GM12864 (cell line): ENCODE results near the gene RDX.

ENCODE experiments used
- DNase-seq: peaks from one replicate; pipeline ENCODE4 v3.0.0-alpha.2; 2011; ENCODE audit warnings: low read depth
- H3K4me3 ChIP-seq: 2 replicates; pipeline ENCODE4 v1.5.1; 2011; ENCODE audit warnings: mild to moderate bottlenecking, low read depth, low read length, control low read depth
- TF ChIP-seq, protein P1 (sequence below): IDR thresholded peaks from 2 replicates; pipeline ENCODE4 v1.5.1; 2011; ENCODE audit warnings: low read depth, mild to moderate bottlenecking, moderate library complexity, low read length, control low read depth, inconsistent platforms; ENCODE audit errors: missing control alignments

RDX gene

DNA sequence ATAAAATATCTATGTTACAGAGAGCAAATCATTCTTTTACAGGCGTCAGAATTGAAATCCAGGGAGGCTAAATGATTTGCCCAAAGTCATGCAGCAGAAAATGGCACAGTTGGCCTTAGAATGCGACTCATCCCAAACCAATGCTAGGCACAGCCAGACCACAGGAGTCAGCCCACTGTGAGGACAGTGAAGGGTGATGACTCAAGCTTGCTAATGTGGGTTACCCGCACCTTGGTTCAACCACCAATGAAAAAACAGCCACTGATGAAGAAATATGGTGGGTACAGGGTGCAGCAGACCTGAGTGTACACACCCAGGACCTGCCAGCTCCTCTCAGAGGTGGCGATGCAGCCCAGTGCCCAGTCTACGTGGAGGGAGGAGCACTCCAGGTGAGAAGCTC, 113.5 kb downstream of the RDX start:
- TF ChIP-seq, protein P1, sequence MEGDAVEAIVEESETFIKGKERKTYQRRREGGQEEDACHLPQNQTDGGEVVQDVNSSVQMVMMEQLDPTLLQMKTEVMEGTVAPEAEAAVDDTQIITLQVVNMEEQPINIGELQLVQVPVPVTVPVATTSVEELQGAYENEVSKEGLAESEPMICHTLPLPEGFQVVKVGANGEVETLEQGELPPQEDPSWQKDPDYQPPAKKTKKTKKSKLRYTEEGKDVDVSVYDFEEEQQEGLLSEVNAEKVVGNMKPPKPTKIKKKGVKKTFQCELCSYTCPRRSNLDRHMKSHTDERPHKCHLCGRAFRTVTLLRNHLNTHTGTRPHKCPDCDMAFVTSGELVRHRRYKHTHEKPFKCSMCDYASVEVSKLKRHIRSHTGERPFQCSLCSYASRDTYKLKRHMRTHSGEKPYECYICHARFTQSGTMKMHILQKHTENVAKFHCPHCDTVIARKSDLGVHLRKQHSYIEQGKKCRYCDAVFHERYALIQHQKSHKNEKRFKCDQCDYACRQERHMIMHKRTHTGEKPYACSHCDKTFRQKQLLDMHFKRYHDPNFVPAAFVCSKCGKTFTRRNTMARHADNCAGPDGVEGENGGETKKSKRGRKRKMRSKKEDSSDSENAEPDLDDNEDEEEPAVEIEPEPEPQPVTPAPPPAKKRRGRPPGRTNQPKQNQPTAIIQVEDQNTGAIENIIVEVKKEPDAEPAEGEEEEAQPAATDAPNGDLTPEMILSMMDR, result no peak
- no peak overlapping the region for H3K4me3 ChIP-seq
- DNase-seq, result no peak

DNA sequence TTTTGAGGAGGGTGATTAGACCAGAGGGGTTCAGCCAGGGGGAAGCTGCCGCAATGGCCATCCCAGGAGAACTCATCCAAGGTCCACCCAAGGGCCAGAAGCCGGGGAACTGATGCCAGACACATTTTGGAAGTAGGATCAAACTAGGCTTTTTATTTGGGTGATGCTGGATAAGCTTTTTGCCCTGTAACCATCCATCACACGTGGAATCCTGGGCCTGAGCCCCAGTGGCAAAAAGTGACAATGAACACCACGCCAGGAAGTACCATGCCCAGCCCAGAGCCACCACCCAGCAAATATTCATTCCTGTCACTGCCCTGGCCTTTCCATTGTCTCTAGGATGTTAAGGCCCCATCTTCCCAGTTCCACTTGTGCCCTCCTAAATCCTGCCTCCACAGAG, 117.3 kb downstream of the RDX start:
- H3K4me3 ChIP-seq, result no peak overlapping the region
- TF ChIP-seq, protein P1, result no peak
- DNase-seq, result no peak

GRCh38 chr11:110177086-110177456, 119.3 kb downstream of the RDX start:
- TF ChIP-seq, protein P1, result no peak
- DNase-seq, result no peak
- H3K4me3 ChIP-seq, result no peak overlapping the region

DNA sequence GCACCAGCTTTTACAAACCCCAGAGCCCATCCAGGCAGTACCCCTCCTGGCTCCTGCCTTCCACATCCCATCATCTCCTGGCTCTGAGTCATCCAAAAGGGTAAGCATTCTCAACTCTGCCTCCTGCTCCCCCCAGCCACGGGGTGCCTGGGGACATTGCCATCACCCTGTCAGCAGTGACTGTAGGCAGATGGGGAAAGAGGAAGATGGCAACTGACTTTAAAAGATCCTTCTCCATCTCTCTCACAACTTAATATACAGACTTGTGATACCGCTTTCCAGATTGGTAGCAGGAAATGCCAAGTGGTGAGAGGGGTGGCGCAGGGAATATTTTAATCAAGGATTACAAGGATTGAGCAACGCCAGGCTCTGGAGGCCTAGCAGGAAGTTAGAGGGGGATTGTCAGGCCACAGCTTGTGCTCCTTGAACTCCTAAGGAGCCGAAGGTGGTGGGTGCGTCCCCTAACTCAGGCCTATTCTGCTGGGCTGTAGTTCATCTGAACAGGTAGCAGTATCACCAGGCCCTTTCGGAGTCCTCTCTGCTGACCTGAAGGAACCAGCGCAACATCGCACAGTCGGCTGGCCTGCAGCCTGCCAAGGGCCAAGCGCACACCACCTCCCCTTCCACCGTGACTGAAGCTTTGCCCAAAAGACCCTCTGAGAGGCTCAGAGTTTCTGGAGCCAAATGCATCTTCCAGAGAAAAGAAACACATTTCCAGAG, 119.9 kb downstream of the RDX start:
- H3K4me3 ChIP-seq, result no peak overlapping the region
- TF ChIP-seq, protein P1, result no peak
- no peak for DNase-seq

DNA sequence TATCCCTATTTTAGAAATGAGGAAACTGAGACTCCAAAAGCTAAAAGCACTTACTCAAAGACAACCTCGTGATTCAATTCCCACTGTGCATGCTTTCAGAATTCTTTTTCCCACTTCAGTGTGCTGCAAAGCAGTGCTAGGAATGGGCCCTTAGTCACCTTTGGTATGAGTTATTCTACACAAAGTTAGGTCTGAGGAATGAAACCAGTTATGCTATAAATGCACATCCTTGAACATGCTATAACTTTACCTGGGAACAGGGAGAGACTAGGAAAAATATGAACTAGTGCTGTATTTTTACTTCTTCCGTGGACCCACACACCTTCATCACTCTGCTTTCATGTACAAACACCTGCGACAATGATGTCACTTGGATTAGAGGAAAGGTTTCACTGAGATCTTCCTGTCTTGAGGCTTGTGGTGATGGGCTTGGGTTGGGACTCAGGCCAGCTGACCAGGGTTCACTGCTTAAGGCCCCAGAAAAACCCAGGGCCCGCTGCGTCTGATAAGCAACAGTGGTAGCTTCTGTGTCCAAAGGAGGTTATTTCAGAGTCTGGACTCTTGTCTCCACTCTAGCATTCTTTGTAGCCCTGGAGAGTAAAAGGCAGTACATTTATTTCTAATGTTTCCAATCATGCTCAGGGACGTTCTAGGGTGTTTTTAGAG, 121.6 kb downstream of the RDX start:
- no peak overlapping the region for H3K4me3 ChIP-seq
- TF ChIP-seq, protein P1, result no peak
- DNase-seq, result no peak

DNA sequence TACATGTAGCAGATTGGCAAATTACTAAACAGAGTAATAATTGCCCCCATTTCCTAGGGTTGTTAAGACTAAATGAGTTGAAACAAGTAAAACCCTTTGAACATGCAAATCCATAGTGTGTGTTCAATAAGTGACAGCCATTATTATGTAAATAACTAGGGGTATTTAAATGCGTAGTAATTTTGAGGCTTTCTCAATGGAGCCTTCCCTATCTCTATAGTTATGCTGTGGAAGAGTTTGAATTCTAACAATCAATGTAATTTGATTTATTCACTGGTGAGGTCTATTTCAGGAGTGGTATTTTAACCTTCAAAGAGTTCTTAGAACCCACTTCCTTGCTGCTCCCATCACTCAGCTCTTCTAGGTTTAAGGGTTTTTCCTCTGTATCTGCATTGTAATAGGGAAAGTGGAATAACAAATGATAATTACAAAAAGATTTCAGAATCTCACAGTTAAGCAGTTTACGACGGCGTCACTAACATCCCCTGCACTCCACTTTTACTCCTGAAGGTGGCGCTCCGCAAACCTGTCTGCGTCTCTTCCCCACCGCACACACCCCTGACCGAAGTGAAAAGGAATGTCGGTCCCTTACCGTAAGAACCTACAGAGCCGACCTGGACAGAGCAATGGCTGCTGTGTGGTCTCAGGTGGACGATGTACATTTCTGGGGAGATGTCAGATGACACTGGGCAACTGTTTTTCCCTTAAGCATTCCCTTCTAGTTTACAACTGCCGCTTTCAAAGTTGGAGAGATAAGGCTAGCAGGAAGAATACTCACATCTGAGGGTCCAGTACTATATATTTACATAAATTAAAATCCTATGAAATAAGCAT, 122.4 kb downstream of the RDX start:
- no peak overlapping the region for H3K4me3 ChIP-seq
- TF ChIP-seq, protein P1, result peak; percentile 92
- DNase-seq, result peak; percentile 24
